ENCODE results near the gene IFT88.

IFT88 gene

DNA sequence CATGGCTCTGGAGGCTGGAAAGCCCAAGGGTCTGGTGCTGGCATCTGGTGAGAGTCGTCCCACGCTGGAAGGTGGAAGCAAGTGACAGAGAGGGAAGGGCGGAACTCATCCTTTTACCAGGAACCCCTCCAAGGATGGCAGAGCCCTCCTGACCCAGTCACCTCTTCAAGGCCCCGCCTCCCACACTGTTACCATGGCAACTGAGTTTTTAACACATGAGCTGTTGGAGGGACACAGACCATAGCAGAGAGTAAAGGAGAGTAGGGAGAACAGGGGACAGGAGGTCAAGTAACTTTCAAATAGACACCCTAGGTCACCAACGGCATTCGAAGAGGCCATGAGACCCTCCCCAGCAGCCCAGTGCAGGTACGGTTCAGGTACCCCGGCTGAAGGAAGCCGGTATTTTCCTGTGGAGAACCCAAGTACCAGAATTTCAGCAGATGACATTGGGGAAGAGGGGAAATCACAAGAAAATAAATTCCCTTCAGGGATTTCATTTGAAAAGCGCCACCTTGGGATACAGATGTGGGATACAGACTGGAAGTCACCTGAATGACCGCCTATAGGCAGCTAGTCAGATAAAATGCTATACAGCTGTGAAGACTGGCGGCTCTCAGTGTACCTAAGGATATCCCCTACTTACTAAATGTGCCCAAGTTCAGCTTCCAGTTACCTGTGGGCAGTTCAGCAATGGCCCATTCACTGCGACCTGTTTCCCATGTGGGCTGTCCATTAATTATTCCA, 144.5 kb downstream of the IFT88 start:
- FAIRE-seq, result no peak
- DNase-seq (ENCODE audit: insufficient read length), result no peak
- TF ChIP-seq POLR2A (IDR thresholded peaks at IDR 0.05; ENCODE audit: low read depth, low read length), result no peak
- no peak for TF ChIP-seq POLR2AphosphoS5 (IDR thresholded peaks at IDR 0.05; ENCODE audit: low read depth, low read length)
- TF ChIP-seq TAF1 (IDR thresholded peaks at IDR 0.05; ENCODE audit: borderline replicate concordance, low read depth, low read length), result no peak

DNA sequence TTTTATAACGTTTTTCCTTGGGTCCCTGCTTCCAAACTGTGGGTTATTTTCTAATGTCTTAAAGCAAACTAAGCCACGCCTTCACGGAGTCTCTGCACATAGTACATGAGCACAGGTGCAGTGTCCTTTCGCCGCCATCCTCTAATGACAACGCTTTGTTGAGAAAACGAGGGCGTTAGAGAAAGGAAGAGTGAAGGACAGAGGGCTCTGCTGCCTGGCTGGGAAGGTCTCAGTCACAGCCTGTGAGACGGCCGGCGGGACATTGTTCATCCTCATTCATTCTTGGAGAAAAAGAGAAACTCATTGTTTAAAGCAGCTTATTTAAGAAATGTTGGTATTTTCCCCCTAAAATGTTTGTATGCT, 146.0 kb downstream of the IFT88 start:
- no peak for DNase-seq (ENCODE audit: insufficient read length)
- no peak for FAIRE-seq
- TF ChIP-seq TAF1 (IDR thresholded peaks at IDR 0.05; ENCODE audit: borderline replicate concordance, low read depth, low read length) (no peak), POLR2A (IDR thresholded peaks at IDR 0.05; ENCODE audit: low read depth, low read length) (no peak), POLR2AphosphoS5 (IDR thresholded peaks at IDR 0.05; ENCODE audit: low read depth, low read length) (no peak)

DNA sequence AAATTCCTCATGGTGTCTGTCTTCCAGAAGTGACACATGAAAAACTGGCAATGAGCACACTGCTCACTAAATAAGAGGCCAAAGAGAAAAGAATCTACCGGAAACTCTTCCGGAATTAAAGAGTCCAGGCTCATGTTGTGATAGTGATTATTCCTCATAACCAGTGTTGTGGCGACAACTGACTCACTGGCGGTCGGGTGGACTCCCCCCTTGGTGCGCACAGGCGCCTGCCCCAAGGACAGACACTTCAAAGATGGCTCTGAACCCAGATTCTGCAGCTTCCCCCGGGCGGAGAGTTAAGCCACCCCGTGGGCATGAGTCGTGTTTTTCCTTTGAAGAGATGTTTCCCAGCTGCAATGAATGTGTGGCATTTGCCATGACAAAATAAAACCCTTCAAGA, 146.8 kb downstream of the IFT88 start:
- no peak for DNase-seq (ENCODE audit: insufficient read length)
- FAIRE-seq, result no peak
- TF ChIP-seq POLR2AphosphoS5 (IDR thresholded peaks at IDR 0.05; ENCODE audit: low read depth, low read length) (no peak), TAF1 (IDR thresholded peaks at IDR 0.05; ENCODE audit: borderline replicate concordance, low read depth, low read length) (no peak), POLR2A (IDR thresholded peaks at IDR 0.05; ENCODE audit: low read depth, low read length) (no peak)

DNA sequence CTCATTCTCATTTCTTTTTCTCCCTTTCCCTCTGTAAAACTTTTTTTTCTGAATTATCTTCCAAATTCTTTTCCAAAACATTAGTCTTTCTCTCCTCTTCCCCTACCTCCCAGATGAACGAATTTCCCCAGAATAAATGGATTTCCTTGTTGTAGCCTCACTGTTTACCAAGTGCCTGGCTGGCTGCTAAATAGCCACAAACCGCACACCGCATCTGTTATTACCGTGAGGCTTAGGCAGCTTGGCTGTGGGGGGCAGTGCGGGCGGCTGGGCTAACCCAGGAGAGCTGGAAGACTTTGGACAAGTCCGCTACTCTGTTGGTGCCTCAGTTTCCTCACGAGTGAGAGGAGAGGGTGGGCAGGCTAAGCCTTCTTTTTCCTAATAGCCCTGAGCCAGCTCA, 147.2 kb downstream of the IFT88 start:
- no peak for FAIRE-seq
- DNase-seq (ENCODE audit: insufficient read length), result no peak
- TF ChIP-seq POLR2AphosphoS5 (IDR thresholded peaks at IDR 0.05; ENCODE audit: low read depth, low read length) (no peak), POLR2A (IDR thresholded peaks at IDR 0.05; ENCODE audit: low read depth, low read length) (no peak), TAF1 (IDR thresholded peaks at IDR 0.05; ENCODE audit: borderline replicate concordance, low read depth, low read length) (no peak)

DNA sequence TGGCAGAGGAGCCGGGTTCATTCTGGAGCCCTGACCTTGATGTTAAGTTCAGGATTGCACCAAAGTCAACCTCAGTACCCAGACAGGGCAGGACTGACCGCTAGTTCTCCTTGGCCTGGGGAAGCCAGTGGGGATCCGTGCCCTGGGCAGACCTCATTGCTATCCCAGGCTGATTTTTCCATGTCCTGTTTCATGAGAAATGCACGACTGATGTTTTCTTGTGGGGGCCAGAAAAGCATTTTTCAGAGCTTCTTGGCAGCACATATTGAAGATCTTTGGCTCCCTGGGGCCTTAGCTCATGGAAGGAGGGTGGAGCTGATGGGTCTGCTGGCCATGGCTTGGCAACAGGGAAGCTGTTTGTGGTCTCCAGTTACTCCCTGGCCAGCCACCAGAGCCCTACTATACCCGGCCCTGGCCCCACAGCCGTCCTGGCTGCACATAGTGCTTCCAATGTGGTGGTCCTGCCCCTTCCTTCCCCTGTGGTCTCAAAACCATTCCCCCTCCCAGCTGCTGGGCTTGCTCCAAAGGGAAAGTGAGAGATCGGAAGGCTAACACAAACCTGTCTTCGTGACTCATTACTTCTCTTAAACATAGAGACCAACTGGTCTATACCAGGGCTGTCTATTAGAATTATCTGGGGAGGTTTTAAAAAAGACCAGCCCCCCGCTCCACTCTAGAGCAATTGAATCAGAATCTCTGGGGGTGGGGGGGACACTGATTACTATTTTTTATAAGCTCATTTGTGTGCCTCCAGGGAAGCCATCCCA, 147.8 kb downstream of the IFT88 start:
- DNase-seq (ENCODE audit: insufficient read length), result no peak
- no peak for TF ChIP-seq POLR2A (IDR thresholded peaks at IDR 0.05; ENCODE audit: low read depth, low read length)
- no peak for FAIRE-seq

DNA sequence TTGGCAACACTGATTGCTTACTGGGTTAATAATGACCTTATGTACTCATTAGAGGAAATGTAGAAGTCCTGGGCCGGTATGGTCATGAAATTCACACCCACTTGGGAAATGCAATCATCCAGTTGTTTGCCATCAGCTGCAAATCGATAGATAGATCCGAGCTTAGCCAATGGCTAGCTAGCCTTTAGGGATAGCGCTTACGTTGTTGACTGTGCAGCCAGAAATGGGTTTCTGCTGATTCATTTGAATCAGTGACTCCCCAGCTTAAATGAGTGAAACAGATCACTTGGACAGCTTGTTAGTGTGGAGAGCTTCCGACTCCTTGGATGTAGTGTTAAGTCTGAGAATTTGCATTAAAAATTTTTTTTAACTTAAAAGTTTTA, 148.4 kb downstream of the IFT88 start:
- DNase-seq (ENCODE audit: insufficient read length), result no peak
- TF ChIP-seq TAF1 (IDR thresholded peaks at IDR 0.05; ENCODE audit: borderline replicate concordance, low read depth, low read length) (no peak), POLR2AphosphoS5 (IDR thresholded peaks at IDR 0.05; ENCODE audit: low read depth, low read length) (no peak), POLR2A (IDR thresholded peaks at IDR 0.05; ENCODE audit: low read depth, low read length) (no peak)
- no peak for FAIRE-seq

DNA sequence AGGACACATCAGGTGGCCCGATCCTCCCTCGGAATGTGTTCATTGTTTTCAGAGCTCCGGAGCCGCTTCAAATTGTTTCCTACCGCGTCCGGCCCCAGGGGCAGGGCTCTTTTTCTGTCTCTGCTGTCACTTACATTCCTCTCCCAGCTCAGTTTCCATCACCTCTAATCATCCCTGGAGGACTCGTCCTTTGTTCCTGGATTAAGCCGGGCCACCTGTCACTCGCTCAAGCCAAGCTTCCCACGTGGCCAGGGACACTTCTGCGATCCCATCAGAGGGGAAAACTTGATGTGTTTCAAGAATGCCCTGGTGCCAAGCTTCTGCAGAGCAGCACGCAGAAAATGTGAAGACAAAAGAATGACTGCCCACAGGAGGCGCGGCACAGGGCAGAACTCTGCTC, 150.0 kb downstream of the IFT88 start:
- no peak for DNase-seq (ENCODE audit: insufficient read length)
- no peak for FAIRE-seq
- TF ChIP-seq POLR2A (IDR thresholded peaks at IDR 0.05; ENCODE audit: low read depth, low read length), result no peak

DNA sequence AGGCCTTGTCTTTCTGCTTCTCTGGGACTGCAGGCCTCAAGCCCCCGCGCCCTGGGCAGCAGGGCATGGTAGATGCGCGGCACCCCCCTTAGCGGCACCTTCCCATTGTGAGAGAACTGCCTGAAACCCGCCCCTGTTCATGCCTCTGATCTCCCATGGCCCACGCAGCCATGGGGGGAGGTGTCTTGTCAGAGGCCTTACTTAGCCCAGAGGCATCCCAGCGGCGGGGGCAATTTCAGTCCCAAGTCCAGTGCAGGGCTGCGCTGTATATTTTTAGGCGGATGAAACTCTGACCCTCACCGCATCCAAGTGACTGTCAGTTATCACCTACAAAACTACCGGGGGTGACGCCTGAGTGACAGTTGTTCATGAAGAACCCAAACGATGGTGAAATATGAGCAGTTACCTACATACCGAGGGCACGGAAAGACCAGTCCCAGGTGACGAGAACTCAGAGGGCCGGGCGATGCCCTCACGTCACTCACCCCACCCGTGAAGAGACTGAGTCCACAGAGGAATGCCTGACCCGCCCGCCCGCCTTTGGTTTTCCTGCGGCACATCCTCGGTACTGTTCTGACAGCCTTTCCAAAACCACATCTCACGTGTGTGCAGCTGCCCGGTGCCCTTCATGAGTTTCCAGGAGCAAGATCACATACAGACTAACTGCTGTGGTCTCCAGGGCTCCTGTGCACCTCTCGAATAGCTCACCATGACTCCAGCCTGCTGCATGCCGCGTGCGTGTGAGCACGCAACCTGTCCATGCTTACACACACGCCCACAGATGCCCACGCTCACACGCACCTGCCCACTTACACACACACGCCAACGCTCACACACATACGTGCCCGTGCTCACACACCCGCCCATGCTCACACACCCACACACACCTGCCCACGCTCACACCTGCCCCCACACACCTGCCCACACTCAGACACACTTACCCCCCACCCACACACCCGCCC, 150.9 kb downstream of the IFT88 start:
- DNase-seq (ENCODE audit: insufficient read length), result no peak
- TF ChIP-seq POLR2A (IDR thresholded peaks at IDR 0.05; ENCODE audit: low read depth, low read length) (no peak), POLR2AphosphoS5 (IDR thresholded peaks at IDR 0.05; ENCODE audit: low read depth, low read length) (no peak), TAF1 (IDR thresholded peaks at IDR 0.05; ENCODE audit: borderline replicate concordance, low read depth, low read length) (no peak)
- FAIRE-seq, result no peak

DNA sequence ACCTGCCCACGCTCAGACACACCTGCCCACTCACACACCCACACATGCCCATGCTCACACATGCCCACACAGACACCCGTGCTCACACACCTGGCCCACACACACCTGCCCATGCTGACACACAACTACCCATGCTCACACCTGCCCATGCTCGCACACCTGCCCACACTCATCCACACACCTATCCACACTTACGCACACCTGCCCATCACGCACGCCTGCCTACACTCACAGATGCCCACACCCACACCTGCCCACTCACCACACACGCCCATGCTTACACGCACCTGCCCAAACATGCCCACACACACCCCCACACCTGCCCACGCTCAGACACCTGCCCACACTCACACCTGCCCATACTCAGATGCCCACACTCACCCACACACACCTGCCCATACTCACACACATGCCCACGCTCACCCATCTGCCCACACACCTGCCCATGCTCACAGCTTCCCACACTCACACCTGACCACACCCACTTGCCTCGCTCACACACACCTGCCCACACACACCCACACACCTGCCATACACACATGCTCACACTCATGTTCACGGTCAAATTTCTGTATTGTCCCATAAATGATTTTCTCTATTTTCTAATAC, 152.1 kb downstream of the IFT88 start:
- DNase-seq (ENCODE audit: insufficient read length) (no peak), FAIRE-seq (no peak)
- no peak for TF ChIP-seq POLR2A (IDR thresholded peaks at IDR 0.05; ENCODE audit: low read depth, low read length)

DNA sequence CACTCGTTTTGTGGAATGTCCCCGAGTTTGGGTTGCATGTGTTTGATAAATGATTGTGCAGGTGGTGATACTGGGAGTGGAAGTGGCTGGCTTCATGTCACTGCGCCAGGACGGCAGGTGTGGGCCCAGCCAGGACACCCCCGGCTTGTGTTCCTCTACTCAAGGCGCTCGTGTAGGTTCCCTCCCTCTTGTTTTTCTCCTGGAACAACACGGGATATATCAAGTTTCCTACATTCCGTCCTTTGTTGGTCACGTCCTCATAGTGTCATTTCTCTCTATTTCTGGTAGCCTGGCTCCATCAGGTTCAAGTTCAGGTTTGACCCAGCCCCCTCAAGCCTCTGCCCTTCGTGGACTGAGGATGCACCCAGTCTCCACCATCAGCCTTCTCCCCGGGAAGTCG, 152.8 kb downstream of the IFT88 start:
- DNase-seq (ENCODE audit: insufficient read length) (no peak), FAIRE-seq (no peak)
- TF ChIP-seq POLR2A (IDR thresholded peaks at IDR 0.05; ENCODE audit: low read depth, low read length) (no peak), TAF1 (IDR thresholded peaks at IDR 0.05; ENCODE audit: borderline replicate concordance, low read depth, low read length) (no peak), POLR2AphosphoS5 (IDR thresholded peaks at IDR 0.05; ENCODE audit: low read depth, low read length) (no peak)

DNA sequence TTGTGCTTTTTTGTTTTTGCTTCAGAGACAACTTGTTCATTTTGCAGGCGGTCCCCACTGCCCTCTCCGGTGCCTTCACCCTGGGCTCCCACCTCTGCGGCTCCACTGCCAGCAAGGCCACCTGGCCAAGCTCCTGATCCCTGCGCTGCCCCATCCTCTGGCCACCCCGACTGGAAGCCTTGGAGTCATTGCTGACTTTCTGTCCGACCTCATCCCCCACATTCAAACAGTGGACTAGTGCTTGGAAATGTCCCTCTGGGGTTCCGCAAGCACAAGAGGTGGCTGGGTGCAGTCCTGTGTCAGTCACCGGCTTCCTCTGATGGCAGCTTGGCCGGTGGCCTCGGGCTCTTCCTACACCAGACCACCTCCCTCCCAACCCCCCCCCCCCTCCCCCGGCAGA, 153.5 kb downstream of the IFT88 start:
- TF ChIP-seq POLR2AphosphoS5 (IDR thresholded peaks at IDR 0.05; ENCODE audit: low read depth, low read length) (no peak), POLR2A (IDR thresholded peaks at IDR 0.05; ENCODE audit: low read depth, low read length) (no peak), TAF1 (IDR thresholded peaks at IDR 0.05; ENCODE audit: borderline replicate concordance, low read depth, low read length) (no peak)
- FAIRE-seq (no peak), DNase-seq (ENCODE audit: insufficient read length) (no peak)
